ENCODE data around the gene CMIP.

CMIP gene

DNA sequence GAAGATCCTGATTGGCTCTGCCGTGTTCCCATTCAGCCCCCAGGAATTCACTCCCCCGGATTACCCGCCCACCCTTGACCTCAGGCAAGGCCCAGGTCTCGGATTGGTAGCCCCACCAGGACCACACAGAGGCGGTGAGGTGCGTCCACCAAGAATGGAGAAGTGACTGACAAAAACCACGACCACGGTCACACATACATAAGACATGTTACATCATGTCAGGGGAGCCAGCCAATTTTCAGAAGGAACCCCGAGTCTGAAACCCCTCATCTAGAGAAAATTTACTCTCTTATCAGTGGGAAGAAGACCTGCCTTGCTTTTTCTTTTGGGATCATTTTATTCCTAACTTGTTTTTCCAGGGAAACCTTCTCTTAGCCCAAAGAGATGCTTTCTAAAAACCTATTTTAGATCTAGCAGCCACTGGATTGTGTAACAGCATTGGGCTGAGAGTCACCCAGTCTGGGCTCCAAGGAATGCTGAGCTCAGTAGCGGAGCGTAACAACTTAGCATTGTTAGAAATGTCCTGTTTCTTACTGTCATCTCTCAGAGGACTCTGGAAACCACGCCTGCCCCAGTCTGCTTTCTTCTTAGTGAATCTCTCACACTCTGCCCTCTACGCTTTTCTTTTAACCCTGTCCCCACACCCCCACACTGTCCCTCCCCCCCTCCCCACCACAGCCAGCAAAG, 164.1 kb downstream of the CMIP start:
- DNase-seq (ENCODE audit: low read depth): peak; percentile 69

GRCh38 chr16:81609323-81609892, 164.8 kb downstream of the CMIP start:
- DNase-seq (ENCODE audit: low read depth): no peak

- DNase-seq (ENCODE audit: low read depth): peak; percentile 86
Measured at GRCh38 chr16:81610144-81610842, 165.7 kb downstream of the CMIP start.

DNA sequence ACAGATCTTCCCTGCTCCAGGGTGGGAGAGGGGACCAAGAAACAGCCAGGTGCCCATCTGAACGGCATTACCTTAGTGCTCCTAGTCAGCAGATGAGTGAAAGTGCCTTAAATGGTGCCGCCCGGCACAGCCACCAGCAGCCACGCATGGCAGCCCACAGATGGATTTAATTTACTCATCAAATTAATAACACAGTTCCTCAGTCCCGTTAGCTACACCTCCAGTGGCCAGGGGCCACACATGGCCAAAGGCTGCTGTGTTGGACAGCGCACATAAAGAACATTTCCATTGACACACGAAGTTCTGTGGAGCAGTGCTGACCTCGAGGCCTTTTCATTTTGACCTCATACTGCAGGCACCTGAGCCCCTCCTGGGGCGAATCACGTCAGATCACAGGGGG, 166.3 kb downstream of the CMIP start:
- DNase-seq (ENCODE audit: low read depth): no peak

- no peak for DNase-seq (ENCODE audit: low read depth)
Measured at GRCh38 chr16:81611721-81612120, 167.1 kb downstream of the CMIP start.

DNA sequence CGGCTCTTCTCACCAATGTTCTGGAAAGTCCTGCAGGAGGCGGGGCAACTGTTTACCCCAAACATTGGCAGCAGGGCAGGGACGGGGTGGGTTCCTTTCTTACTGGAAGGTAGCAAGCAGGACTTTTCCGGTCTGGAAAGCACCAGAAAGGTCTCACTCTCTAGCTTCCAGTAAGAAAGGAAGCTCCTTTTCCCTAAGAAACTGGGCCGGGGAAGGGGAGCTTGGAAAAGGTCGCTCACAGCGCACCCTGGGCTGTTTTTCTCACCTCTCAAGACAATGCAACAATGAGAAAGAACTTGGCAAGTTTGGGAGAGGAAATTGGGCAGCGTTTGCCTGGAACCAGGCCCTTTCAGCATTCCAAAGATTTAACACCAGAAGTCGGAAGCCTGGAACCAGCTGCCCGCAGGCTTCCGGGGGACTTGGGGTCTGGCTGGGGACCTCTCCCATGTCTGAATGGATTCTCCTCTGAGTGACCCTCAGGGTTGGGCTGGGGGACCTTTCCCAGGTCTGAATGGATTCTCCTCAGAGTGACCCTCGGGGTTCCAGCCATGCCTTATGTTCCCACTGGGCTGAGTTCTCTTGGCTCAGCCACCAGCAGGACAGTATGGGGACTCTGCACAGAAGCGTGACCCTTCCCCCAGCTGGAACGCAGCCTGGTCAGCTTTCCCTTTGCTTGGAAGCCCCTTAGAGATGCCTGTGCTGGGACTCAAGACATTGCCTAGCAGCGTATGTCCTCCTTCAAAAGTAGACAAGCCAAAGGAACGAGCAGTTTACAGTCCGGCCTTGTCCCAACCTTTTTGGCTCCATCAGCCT, 167.9 kb downstream of the CMIP start:
- DNase-seq (ENCODE audit: low read depth): no peak

- DNase-seq (ENCODE audit: low read depth): no peak
Measured at GRCh38 chr16:81614171-81614570, 169.6 kb downstream of the CMIP start.

DNA sequence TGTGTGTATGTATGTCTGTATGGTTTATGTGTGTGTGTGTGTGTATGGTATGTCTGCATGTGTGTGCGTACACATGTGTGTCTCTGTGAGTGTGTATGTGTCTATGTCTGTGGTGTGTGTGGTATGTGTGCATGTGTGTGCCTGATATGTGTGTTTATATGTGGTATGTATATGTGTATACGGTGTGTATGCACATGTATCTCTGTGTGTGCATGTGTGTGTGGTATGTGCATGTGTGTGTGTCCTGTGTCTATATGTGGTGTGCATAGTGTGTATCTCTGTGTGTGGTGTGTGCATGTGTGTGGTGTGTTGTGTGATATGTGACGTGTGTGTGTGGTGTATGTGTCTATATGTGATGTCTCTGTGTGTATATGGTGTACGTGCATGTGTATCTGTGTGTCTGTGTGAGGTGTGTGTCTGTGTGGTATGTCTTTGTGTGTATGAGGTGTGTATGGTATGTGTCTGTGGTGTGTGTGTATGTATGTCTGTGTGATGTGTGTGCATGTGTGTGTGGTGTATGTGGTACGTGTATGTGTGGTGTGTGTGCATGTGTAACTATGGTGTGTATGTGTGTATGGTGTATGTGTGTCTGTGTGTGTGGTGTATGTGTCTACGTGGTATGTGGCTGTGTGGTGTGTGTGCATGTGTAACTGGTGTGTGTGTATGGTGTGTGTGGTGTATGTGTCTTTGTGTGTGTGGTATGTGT, 170.2 kb downstream of the CMIP start:
- no peak for DNase-seq (ENCODE audit: low read depth)

DNA sequence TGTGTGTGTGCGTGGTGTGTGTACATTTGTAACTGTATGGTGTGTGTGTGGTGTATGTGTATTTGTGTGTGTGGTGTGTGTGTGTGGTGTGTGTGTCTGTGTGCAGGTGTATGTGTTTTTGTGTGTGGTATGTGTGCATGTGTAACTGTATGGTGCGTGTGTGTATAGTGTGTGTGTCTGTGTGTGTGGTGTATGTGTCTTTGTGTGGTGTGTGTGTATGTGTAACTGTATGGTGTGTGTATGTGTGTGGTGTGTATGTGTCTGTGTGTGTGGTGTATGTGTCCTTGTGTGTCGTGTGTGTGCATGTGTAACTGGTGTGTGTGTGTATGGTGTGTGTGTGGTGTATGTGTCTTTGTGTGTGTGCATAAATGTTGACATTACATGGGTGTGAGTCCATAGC, 170.8 kb downstream of the CMIP start:
- DNase-seq (ENCODE audit: low read depth): no peak

GRCh38 chr16:81615833-81616232, 171.2 kb downstream of the CMIP start:
- DNase-seq (ENCODE audit: low read depth): no peak

DNA sequence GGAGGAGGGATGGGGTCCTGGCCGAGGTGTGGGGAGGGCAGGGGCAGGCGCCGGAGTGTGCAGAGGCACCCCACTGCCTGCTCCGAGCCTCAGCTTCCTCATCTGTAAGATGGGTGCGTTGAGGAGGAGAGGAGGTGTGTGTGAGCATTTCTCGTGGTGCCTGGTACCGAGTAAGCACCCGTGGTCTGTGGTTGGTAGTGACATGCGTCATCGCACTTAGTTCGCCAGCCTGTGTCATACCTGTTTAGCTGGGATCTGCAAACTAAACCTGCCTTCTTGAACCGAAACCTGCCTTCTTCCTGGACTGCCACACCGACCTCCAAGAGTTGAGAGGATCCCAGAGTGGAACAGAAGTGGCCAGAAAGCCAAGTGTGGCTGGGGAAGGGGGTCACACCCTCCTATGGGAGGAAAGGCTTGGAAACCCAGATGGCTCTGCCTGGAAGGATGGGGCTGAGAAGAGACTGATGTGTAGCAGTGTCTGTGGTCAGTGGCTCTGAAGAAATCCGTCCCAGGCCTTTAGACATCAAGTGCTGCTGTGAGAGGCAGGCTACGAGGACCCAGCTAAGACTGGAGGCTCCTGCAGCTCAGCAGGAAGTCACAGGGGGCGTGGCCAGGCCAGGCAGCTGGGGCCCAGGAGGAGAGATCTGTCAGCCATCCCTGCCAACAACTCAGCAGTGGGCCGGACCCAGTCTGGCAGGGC, 171.9 kb downstream of the CMIP start:
- DNase-seq (ENCODE audit: low read depth): peak; percentile 72

DNA sequence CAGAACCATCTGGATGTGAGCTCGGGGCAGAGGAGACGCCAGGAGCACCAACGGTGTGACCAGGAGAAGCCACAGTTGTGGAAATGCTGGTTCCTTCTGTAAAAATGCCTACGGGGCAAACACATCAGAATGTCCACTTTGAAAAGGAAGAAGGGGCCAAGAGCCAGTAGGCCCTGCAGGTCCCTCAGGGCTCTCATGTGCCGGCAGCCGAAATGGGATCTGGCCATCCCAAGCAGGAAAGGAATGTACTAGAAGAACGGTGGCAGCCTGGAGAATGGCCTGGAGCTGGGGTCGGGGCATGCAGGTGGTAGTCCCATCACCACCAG, 172.4 kb downstream of the CMIP start:
- no peak for DNase-seq (ENCODE audit: low read depth)

DNA sequence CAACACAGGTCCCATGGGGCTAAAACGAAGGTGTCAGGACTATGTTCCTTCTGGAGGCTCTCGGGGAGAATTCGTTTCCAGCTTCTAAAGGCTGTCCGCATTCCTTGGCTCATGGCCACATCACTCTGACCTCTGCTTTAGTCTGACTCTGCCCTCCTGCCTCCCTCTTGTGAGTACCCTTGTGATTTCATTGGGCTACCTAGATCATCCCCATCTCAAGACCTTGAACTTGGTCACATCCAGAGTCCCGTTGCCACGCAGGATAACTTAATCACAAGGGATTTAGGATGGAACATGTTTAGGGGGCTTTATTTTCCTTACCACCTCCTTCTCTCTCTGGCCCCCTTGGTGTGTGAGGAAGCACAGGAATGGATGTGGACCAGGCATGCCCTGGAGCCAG, 173.6 kb downstream of the CMIP start:
- DNase-seq (ENCODE audit: low read depth): no peak

GRCh38 chr16:81618661-81619060, 174.1 kb downstream of the CMIP start:
- DNase-seq (ENCODE audit: low read depth): no peak

DNA sequence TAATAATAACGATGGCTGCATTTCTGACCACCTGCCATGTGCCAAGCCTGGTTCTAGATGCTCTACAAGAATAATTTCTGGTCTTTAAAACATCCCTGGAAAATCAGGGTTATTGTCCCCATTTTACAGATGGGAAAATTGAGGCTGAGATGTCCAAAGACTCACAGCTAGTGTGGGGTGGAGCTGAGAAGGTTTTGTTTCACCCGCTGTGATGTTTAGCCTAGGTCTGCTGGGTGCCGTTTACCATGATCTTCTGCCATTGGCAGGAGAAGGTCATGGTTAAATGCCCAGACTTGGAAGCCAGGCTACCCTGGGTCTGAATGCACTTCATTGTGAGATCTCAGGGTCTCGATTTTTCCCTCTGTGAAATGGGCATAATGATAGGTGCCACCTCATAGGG, 175.4 kb downstream of the CMIP start:
- no peak for DNase-seq (ENCODE audit: low read depth)

DNA sequence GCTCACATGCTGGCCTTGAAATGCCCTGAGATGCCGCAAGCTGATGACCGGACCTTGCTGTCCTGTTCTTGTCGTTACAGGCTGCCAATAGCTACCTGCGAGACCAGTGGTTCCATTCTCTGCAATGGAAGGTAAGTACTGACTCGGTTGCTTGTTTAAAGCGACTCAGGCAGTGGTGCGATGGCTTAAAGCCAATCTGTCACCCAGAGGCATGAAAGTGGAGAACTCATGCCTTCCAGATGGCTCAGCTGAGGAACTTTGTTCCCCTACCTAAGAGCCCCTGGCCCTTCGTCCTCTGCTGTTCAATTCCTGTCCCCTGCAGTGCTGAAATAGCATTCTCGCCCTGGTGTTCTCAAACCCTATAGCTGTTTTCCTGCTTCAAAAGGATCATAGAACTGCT, 176.2 kb downstream of the CMIP start:
- no peak for DNase-seq (ENCODE audit: low read depth)

DNA sequence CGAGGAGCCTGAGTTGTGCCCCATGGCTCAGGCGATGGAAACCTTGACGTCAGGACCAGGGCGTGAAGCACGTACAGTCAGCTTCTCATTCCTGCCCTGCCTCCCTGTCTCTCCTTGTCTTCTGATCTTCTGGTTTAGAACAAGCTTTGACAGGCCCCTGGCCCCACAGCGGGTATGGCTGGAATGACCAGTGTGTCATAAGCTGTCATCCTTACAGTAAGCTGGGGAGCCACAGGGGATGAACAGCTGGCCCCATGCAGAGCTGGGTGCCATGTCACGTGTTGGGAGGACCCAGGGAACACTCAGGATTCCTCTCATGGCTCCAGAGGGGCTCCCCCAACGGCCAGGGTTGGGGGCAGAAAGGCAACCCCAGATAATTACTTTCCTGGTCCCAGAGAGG, 176.9 kb downstream of the CMIP start:
- DNase-seq (ENCODE audit: low read depth): no peak

DNA sequence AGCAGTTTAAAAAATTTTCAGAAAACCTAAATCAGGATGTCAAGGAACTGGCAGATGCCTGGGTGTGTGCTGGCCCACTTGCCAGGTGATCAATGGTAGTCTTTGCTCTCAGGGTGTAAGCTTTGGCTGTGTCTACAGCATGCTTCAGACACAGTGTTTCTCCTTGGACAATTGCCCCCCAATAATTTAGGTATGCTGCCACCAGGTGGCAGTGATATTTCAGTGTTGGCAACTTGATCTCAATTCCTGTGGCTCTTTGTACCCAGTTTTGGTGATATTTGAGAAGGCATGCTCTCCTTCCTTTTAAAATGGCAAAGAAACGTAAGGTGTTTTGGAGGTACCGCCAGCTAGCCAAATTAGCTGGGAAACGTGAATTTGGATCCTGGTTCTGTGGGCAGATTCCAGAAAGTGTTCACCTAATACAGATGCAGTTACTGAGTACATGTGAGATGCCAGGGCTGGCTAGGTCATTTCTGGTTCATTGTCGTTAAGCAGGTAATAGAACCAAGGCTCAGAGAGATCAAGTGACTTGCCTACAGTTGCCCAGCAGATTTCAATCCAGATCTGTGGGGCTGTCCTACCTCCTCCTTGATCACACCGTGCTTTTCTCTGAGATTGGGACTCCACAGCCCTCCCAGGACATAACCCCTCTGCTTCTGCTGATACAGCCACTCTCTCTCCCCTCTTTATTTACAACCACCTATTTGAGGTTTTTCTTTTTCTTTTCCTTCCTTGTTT, 178.9 kb downstream of the CMIP start:
- peak; percentile 57 for DNase-seq (ENCODE audit: low read depth)

DNA sequence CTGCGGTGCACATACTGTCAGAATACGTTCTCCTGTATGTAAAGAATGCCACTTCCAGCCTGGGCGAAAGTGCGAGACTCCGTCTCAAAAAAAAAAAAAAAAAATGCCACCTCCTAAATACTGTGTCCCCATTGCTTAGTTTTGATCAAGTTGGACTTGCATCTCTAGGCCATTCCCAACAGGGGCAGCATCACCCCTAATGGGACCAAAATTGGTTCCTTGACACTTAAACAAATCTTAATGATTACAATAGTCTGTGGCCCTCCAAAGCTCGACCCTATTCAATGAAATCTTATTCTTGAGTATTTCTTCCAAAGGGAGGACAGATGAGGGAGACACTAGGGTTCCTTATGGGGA, 179.8 kb downstream of the CMIP start:
- DNase-seq (ENCODE audit: low read depth): no peak

- peak; percentile 58 for DNase-seq (ENCODE audit: low read depth)
Measured at GRCh38 chr16:81624760-81625543, 180.3 kb downstream of the CMIP start.
